ENCODE data around the gene SOAT2. TPM values are rescaled to one million over a fixed set of nuclear protein-coding genes. Genes with fewer than 3 reads are reported as not detected.

Gene SOAT2
- total RNA-seq, 1 donor from 2014 or later = 1.2 TPM

- intact Hi-C loops (cut with DNase I) = no loop called here
- ATAC-seq (peak; percentile 35), DNase-seq (ENCODE audit: low spot score) (no peak)
These were observed 17.6 kb downstream of the SOAT2 start for GRCh38 chr12:53120685-53121525.

GRCh38 chr12:53122961-53123468, 19.7 kb downstream of the SOAT2 start:
- ATAC-seq (peak; percentile 36), DNase-seq (ENCODE audit: low spot score) (no peak)
- intact Hi-C loops (cut with DNase I) = no loop called here

- DNase-seq (ENCODE audit: low spot score) (no peak), ATAC-seq (no peak)
- intact Hi-C loops (cut with DNase I) = no loop called here
These were observed 20.5 kb downstream of the SOAT2 start for GRCh38 chr12:53123578-53124351.

- intact Hi-C loops (cut with DNase I) = no loop called here
- ATAC-seq = no peak
These were observed 21.1 kb downstream of the SOAT2 start for GRCh38 chr12:53124352-53124723.

GRCh38 chr12:53127169-53127568, 23.9 kb downstream of the SOAT2 start:
- DNase-seq (ENCODE audit: low spot score) = no peak
- no peak for ATAC-seq
- intact Hi-C loops (cut with DNase I) = no loop called here

More at GRCh38 chr12:53124352-53124723, 21.1 kb downstream of the SOAT2 start:
- DNase-seq (ENCODE audit: low spot score) = no peak

GRCh38 chr12:53128780-53129569, 25.7 kb downstream of the SOAT2 start:
- ATAC-seq (peak; percentile 24), DNase-seq (ENCODE audit: low spot score) (no peak)
- intact Hi-C loops (cut with DNase I) = no loop called here

GRCh38 chr12:53131844-53132243, 28.6 kb downstream of the SOAT2 start:
- no peak for DNase-seq (ENCODE audit: low spot score)
- intact Hi-C loops (cut with DNase I) = no loop called here
- ATAC-seq = no peak

GRCh38 chr12:53133722-53134121, 30.4 kb downstream of the SOAT2 start:
- intact Hi-C loops (cut with DNase I) = no loop called here
- DNase-seq (ENCODE audit: low spot score) (no peak), ATAC-seq (no peak)

- DNase-seq (ENCODE audit: low spot score) (no peak), ATAC-seq (no peak)
- intact Hi-C loops (cut with DNase I) = no loop called here
These were observed 40.1 kb downstream of the SOAT2 start for GRCh38 chr12:53143355-53143754.

- DNase-seq (ENCODE audit: low spot score) (no peak), ATAC-seq (peak; percentile 51)
- intact Hi-C loops (cut with DNase I) = no loop called here
These were observed 42.3 kb downstream of the SOAT2 start for GRCh38 chr12:53145383-53146260.

GRCh38 chr12:53147181-53147580, 43.9 kb downstream of the SOAT2 start:
- ATAC-seq (no peak), DNase-seq (ENCODE audit: low spot score) (no peak)
- intact Hi-C loops (cut with DNase I) = no loop called here

- ATAC-seq (no peak), DNase-seq (ENCODE audit: low spot score) (no peak)
- intact Hi-C loops (cut with DNase I) = no loop called here
These were observed 44.4 kb downstream of the SOAT2 start for GRCh38 chr12:53147653-53148052.

GRCh38 chr12:53151039-53151438, 47.8 kb downstream of the SOAT2 start:
- no peak for ATAC-seq
- DNase-seq (ENCODE audit: low spot score) = peak; percentile 13
- intact Hi-C loops (cut with DNase I) = no loop called here

- DNase-seq (ENCODE audit: low spot score) (no peak), ATAC-seq (no peak)
- intact Hi-C loops (cut with DNase I) = no loop called here
These were observed 49.1 kb downstream of the SOAT2 start for GRCh38 chr12:53152390-53152789.

- ATAC-seq = peak; percentile 91
- intact Hi-C loops (cut with DNase I) = no loop called here
- peak; percentile 92 for DNase-seq (ENCODE audit: low spot score)
These were observed 56.0 kb downstream of the SOAT2 start for GRCh38 chr12:53159195-53159839.

GRCh38 chr12:53160000-53160399, 56.7 kb downstream of the SOAT2 start:
- intact Hi-C loops (cut with DNase I) = loop anchor here (5.0 kb wide), 1 partner anchor 37 kb away; no protein-coding TSS in a partner anchor
- ATAC-seq = peak; percentile 16

GRCh38 chr12:53160673-53161072, 57.4 kb downstream of the SOAT2 start:
- no peak for DNase-seq (ENCODE audit: low spot score)
- no peak for ATAC-seq
- intact Hi-C loops (cut with DNase I) = loop anchor here (5.0 kb wide), 1 partner anchor 37 kb away; no protein-coding TSS in a partner anchor

More at GRCh38 chr12:53160000-53160399, 56.7 kb downstream of the SOAT2 start:
- no peak for DNase-seq (ENCODE audit: low spot score)

Data from sciatic nerve (tissue), 2 donors.